UCSD-AML1 (cell line): Measurements from ENCODE around the gene CAPRIN1.
"Not testable (repeated sequence)": the region's sequence is repeated elsewhere in the genome, so short reads cannot be mapped to it uniquely, and the experiment has no call there.

Experiments used
- DNase-seq: peaks from one replicate; lab custom pipeline; 2025; ENCODE audit not compliant: unreplicated experiment; lab: John Stamatoyannopoulos, UW

CAPRIN1 gene

DNA sequence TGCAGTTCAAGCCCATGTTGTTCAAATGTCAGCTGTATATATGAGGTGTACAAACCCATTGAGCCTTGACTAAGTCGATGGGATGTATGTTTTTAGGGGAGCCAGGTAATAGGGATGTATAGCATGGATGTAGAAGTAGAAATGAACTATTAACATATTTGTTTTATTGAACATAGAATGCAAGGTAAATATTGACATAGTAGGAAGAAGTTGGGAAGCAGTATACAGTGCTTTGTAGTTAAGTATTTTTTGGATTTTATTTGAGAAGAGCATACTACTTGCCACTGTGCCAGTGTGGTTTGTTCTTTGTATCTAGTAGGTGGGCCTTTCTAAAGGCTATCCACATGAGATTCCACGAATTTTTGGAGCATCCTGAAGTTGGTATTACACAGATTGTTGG, 33.1 kb downstream of the CAPRIN1 start:
- no peak for DNase-seq

DNA sequence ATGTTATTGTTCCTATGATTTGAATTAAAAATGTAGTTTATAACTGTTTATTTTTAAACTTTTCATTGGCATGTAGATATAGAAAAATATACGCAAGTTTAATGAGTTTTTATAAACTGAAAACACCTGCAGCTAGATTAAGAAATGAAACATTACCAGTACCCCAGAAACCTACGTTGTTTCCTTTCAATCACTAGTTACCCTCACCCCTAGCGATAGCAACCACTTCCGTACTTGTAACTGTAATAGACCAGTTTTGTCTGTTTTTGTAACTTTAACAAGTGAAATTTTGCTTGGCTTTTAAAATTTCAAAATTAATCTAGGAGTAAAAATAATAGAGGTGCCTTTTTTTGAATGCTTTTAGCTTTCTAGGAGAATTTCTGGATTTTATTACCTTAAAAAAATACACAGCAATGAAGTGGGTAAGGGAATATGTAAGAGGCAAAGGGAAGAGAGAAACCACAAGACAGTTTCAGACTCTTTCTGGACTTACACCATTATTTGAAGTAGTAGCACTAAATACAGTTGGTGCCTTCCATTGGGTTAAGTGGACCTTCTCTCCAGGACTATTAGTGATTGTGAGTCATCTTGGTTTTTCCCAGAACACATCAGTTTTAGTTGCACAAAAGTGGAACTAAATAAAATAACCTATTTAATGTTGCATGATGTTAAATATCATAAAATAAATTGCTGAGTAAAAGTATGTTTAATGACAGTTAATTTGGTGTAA, 35.2 kb downstream of the CAPRIN1 start:
- no peak for DNase-seq

DNA sequence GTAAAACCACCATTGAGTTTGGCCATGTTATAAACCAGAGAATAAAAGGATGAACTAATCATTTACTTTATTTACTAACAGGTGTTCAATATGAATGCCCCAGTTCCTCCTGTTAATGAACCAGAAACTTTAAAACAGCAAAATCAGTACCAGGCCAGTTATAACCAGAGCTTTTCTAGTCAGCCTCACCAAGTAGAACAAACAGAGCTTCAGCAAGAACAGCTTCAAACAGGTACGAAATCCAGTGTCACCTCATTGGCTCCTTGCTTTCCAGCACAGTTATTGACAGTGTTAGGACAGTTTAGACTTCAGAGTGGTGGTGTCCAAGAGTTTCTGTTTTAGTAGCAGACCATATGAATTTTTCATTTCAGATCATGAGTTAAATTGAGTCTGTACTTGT, 40.3 kb downstream of the CAPRIN1 start:
- no peak for DNase-seq

DNA sequence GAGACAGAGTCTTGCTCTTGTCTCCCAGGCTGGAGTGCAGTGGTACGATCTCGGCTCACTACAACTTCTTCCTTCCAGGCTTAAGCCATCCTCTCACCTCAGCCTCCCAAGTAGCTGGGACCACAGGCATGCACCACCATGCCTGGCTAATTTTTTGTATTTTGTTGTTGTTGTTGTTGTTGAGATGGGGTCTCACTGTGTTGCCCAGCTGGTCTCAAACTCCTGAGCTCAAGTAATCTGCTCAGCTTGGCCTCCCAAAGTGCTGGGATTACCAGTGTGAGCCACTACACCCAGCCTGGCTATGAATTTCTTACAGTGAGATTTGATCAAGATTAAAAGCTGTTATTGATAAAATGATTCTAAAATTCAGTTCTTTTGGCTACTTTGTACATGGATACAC, 43.4 kb downstream of the CAPRIN1 start:
- not testable (repeated sequence) for DNase-seq

GRCh38 chr11:34098813-34099212, 47.3 kb downstream of the CAPRIN1 start:
- no peak for DNase-seq

- no peak for DNase-seq
Measured at GRCh38 chr11:34104680-34105078, 53.1 kb downstream of the CAPRIN1 start.

DNA sequence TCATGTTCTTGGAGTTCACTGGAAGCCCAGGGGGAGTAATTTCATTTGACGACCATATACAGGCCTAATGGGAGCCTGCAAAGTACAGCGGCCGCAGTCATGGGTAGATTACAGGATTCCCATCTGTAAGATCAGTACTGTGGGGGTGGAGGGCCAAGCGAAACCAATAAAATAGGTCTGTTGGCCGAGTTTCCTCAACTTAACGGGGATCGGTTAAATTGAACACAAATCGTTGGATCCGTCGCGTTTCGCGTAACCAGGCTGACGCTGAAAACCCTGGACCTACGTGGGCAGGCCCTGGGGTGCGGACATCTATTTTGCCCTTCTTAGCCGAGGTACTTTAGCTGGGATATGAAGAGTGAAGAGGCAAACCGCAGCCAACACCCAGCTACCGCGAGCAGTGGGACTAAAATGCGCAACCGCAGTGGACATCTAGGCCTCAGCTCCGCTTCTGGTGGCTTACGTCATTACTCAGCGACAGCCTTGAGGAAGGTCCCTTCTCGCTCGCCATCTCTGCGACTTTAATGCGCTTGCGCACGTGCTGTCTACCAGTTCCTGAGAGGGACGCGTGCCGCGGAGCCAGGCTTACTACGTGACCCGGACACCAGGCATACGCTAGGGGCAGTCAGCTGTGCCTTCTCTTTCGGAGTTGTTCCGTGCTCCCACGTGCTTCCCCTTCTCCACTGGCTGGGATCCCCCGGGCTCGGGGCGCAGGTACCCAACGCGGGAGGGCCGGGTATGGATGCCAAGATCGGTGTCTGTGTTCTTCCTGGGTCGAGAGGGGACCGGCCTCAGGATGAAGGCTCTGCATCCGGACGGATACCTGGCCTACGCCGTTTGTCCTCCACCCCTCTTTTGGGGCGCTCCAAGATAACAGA, 53.8 kb downstream of the CAPRIN1 start, which contains the start of gene NAT10:
TSS of gene NAT10 (plus strand) at position 551 of the 878 bp plus-strand sequence. CDS start 2,597 bp downstream, outside the sequence.
- DNase-seq, result peak; percentile 98

DNA sequence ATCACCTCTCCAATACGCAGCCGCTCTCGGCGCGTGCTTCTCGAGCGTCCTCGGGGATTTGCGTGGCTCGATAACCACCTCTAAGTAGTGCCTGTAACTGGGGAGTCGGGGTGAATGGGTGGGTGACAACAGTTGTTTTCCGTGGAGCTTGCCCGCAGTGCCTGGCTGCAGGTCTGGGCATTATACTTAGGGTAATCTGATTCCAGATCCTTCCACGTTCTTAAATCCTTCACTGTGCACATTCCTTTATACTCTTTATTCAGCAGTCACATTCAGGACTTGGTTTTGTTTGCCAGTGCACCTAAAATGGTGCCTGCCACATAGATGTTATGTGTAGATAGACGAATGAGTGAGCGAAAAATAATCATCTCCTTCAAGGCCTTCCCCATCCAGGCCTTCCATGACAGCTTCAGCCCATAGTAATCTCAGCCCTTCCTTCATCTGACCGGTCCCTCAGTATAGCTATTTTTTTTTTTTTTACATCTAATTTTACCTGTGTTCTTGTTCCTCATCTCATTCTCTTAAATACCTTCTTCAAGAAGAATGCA, 54.5 kb downstream of the CAPRIN1 start:
- DNase-seq, result no peak

DNA sequence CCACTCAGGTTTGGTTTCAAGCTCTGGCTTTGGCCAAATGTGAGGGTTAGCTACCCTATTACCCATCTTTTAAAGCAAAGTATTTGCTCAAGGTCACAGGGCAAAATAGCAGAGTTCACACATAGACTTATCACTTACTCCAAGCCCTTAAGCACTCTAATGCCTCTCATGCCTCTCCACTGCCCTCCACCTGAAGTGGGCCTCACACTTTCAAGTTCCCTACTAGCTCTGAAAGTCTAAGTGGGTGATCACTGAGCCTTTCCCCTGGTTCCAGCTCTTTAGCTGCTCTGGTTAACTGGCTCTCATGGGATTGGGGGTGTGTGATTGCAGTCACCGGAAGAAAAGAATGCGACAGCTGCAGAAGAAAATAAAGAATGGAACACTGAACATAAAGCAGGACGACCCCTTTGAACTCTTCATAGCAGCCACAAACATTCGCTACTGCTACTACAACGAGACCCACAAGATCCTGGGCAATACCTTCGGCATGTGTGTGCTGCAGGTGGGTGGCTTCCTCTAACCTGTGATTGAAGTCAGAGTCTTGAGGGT, 60.3 kb downstream of the CAPRIN1 start:
- DNase-seq, result no peak

DNA sequence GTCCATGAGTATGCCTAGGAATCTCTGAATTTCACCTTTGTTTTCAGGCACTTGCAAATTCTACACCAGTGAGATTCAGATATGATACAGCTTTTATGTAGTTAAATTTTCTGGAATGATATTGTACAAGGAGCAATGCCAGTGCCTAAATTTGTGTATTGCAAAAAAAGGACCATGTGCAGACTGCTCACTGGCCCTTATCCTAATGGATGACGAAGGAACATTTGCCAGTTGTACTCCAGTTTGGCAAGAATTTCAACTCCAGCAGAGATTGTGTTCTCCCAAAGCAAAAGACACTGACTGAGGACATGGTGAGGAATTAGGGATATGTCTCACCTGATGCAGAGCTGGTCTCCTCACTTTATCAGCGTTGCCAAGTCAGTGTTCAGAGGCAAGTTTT, 62.5 kb downstream of the CAPRIN1 start:
- DNase-seq, result no peak

DNA sequence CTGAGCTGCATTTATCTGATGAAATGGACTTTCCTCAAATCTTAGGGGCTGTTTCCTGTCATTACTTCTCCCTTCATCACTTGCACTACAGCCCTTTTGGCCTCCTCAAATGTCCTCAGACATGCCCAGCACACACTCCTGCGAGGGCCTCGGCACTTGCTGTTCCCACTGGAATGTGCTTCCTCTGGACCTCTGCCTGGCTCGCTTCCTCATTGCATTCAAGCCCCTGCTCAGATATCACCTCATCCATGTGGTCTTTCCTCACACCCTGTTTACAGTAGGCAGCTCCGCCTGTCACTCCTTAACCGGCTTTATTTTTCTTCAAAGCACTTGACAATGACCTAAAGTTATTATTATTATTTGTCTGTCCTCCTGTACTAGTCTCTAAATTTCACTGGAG, 62.9 kb downstream of the CAPRIN1 start:
- DNase-seq, result no peak

GRCh38 chr11:34120651-34121050, 69.1 kb downstream of the CAPRIN1 start:
- DNase-seq, result no peak

GRCh38 chr11:34124885-34125668, 73.5 kb downstream of the CAPRIN1 start:
- no peak for DNase-seq

GRCh38 chr11:34126959-34127848, 75.7 kb downstream of the CAPRIN1 start:
- no peak for DNase-seq

DNA sequence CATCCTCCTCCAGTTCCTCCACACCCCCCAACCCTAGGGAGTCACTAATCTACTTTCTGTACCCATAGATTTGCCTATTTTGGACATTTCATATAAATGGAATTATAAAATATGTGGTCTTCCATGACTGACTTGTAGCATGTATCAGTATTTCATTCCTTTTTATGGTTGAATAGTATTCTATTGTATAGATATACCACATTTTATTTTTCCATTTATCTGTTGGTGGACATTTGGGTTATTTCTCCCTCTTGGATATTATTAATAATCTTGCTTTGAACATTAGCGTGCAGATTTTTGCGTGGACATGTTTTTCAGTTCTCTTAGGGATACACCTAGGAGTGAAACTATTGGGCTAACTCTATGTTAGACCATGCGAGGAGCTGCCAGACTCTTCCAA, 77.3 kb downstream of the CAPRIN1 start:
- DNase-seq, result no peak

- DNase-seq, result no peak
Measured at GRCh38 chr11:34132261-34132965, 80.9 kb downstream of the CAPRIN1 start.

GRCh38 chr11:34134765-34135164, 83.2 kb downstream of the CAPRIN1 start:
- no peak for DNase-seq

GRCh38 chr11:34135439-34135838, 83.9 kb downstream of the CAPRIN1 start:
- no peak for DNase-seq

DNA sequence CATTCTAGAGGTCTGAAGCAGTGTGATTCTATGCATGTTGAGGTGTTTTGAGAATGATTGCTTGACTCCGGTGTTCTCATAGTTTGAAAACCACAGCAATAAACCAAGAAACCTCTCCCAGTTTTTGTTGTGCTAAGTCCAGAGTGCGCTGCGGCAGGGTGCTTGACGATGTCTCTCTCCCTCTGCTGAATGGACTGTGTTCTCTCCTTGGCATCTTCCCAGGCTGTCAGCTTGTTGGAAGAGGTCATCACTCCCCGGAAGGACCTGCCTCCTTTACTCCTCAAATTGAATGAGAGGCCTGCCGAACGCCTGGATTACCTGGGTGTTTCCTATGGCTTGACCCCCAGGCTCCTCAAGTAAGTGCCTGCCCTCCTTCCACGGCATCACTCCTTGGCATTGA, 84.9 kb downstream of the CAPRIN1 start:
- no peak for DNase-seq
